Measurements from ENCODE around the gene PACS1. TPM values are rescaled to one million over a fixed set of nuclear protein-coding genes. Genes with fewer than 3 reads are reported as not detected.
A peak's percentile ranks its signal among the peaks of the same experiment; 100 is the strongest.

PACS1 gene
- total RNA-seq, 1 experiment from 2014 or later: 47.9 TPM

GRCh38 chr11:66277471-66278362 is 207.6 kb downstream of the PACS1 start, which contains the start of gene CNIH2:
CNIH2 (plus strand) TSS chr11:66278175; CDS start chr11:66278457, 282 bp downstream.
- CTCF ChIA-PET: no interaction called here
- peak; percentile 33 for DNase-seq

DNA sequence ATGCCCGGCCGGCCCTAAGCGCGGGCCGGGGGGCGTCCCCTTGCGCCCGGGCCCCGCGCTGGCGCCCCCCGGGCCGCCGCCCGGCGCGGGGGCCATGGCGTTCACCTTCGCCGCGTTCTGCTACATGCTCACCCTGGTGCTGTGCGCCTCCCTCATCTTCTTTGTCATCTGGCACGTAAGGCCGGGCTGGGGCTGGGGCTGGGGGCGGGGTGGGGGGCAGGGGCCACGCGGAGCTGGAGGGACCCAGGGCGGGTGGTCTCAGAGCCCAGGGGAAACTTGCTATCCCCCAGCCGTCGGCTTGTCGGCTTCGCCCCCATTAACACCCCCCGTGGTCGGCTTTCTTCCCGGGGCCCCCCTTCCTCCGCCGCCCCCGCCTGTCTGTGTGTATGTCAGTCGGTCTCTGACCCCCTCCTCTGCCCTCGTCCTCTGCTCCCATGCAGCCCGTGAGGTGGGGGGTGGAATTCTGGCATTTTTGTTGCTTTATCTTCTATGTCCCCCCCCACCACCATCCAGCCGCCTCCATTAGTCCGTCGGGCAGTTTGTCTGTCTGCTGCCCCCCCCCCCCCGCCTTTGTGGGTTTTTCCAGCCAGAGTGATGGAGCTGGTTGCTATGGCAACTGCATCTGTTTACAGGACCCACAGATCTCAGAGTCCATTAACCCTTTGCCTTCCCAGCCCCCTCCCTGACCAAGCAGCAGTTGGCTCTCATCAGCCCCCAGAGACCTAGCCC is 208.5 kb downstream of the PACS1 start:
- no peak for DNase-seq
- H3K4me3 Mint-ChIP-seq (ENCODE audit: low read depth, unreplicated experiment): peak overlapping the region; percentile 49
- TF ChIP-seq, protein P1, sequence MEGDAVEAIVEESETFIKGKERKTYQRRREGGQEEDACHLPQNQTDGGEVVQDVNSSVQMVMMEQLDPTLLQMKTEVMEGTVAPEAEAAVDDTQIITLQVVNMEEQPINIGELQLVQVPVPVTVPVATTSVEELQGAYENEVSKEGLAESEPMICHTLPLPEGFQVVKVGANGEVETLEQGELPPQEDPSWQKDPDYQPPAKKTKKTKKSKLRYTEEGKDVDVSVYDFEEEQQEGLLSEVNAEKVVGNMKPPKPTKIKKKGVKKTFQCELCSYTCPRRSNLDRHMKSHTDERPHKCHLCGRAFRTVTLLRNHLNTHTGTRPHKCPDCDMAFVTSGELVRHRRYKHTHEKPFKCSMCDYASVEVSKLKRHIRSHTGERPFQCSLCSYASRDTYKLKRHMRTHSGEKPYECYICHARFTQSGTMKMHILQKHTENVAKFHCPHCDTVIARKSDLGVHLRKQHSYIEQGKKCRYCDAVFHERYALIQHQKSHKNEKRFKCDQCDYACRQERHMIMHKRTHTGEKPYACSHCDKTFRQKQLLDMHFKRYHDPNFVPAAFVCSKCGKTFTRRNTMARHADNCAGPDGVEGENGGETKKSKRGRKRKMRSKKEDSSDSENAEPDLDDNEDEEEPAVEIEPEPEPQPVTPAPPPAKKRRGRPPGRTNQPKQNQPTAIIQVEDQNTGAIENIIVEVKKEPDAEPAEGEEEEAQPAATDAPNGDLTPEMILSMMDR (IDR thresholded peaks at IDR 0.05; ENCODE audit: unreplicated experiment): no peak
- no TSS peak for BruUV-seq (replicated peaks)
- intact Hi-C loops (cut with micrococcal nuclease; ENCODE audit: unreplicated experiment): no loop called here
- peaks cover 62% of the 10 kb centered on the region for H3K36me3 Mint-ChIP-seq (ENCODE audit: insufficient read depth, unreplicated experiment)
- H3K4me1 Mint-ChIP-seq (ENCODE audit: low read depth, unreplicated experiment): peaks cover 15% of the 10 kb centered on the region
- no peaks in the 10 kb centered on the region for H3K9me3 Mint-ChIP-seq (ENCODE audit: low read depth, unreplicated experiment)
- H3K27me3 Mint-ChIP-seq (ENCODE audit: unreplicated experiment): peaks cover 29% of the 10 kb centered on the region
- CTCF ChIA-PET: no interaction called here
- peak overlapping the region; percentile 66 for H3K27ac Mint-ChIP-seq (ENCODE audit: unreplicated experiment)

More at GRCh38 chr11:66277471-66278362, 207.6 kb downstream of the PACS1 start, which contains the start of gene CNIH2:
- intact Hi-C loops (cut with micrococcal nuclease; ENCODE audit: unreplicated experiment): no loop called here
- BruUV-seq (replicated peaks): no TSS peak
- TF ChIP-seq, protein P1 (IDR thresholded peaks at IDR 0.05; ENCODE audit: unreplicated experiment): no peak
- Mint-ChIP-seq H3K36me3 (ENCODE audit: insufficient read depth, unreplicated experiment) (peaks cover 54% of the 10 kb centered on the region), H3K9me3 (ENCODE audit: low read depth, unreplicated experiment) (no peaks in the 10 kb centered on the region), H3K4me3 (ENCODE audit: low read depth, unreplicated experiment) (peak within 1 kb of the TSS; percentile 49), H3K27me3 (ENCODE audit: unreplicated experiment) (peaks cover 29% of the 10 kb centered on the region), H3K27ac (ENCODE audit: unreplicated experiment) (peak within 1 kb of the TSS; percentile 66), H3K4me1 (ENCODE audit: low read depth, unreplicated experiment) (peaks cover 15% of the 10 kb centered on the region)

GRCh38 chr11:66279092-66279734 is 209.1 kb downstream of the PACS1 start:
- Mint-ChIP-seq H3K36me3 (ENCODE audit: insufficient read depth, unreplicated experiment) (peaks cover 58% of the 10 kb centered on the region), H3K4me3 (ENCODE audit: low read depth, unreplicated experiment) (peak overlapping the region; percentile 49), H3K27ac (ENCODE audit: unreplicated experiment) (peak overlapping the region; percentile 66), H3K27me3 (ENCODE audit: unreplicated experiment) (peaks cover 29% of the 10 kb centered on the region), H3K4me1 (ENCODE audit: low read depth, unreplicated experiment) (peaks cover 15% of the 10 kb centered on the region), H3K9me3 (ENCODE audit: low read depth, unreplicated experiment) (no peaks in the 10 kb centered on the region)
- TF ChIP-seq, protein P1 (IDR thresholded peaks at IDR 0.05; ENCODE audit: unreplicated experiment): no peak
- CTCF ChIA-PET: no interaction called here
- no peak for DNase-seq
- intact Hi-C loops (cut with micrococcal nuclease; ENCODE audit: unreplicated experiment): no loop called here
- BruUV-seq (replicated peaks): no TSS peak

- H3K27me3 Mint-ChIP-seq (ENCODE audit: unreplicated experiment): peaks cover 29% of the 10 kb centered on the region
- no peak overlapping the region for H3K4me3 Mint-ChIP-seq (ENCODE audit: low read depth, unreplicated experiment)
- H3K4me1 Mint-ChIP-seq (ENCODE audit: low read depth, unreplicated experiment): peaks cover 15% of the 10 kb centered on the region
- CTCF ChIA-PET: no interaction called here
- TF ChIP-seq, protein P1 (IDR thresholded peaks at IDR 0.05; ENCODE audit: unreplicated experiment): no peak
- intact Hi-C loops (cut with micrococcal nuclease; ENCODE audit: unreplicated experiment): no loop called here
- BruUV-seq (replicated peaks): no TSS peak
- no peak overlapping the region for H3K27ac Mint-ChIP-seq (ENCODE audit: unreplicated experiment)
- no peaks in the 10 kb centered on the region for H3K9me3 Mint-ChIP-seq (ENCODE audit: low read depth, unreplicated experiment)
- DNase-seq: no peak
- peaks cover 49% of the 10 kb centered on the region for H3K36me3 Mint-ChIP-seq (ENCODE audit: insufficient read depth, unreplicated experiment)
Measured at GRCh38 chr11:66280428-66280827, 210.4 kb downstream of the PACS1 start.
